GM19455 (cell line): ENCODE results near the gene CNST.

Experiments
- ATAC-seq: cut with Tn5 transposase; IDR thresholded peaks from one replicate; pipeline ENCODE4 v1.9.1; 2021; ENCODE audit not compliant: unreplicated experiment

Gene CNST, protein sequence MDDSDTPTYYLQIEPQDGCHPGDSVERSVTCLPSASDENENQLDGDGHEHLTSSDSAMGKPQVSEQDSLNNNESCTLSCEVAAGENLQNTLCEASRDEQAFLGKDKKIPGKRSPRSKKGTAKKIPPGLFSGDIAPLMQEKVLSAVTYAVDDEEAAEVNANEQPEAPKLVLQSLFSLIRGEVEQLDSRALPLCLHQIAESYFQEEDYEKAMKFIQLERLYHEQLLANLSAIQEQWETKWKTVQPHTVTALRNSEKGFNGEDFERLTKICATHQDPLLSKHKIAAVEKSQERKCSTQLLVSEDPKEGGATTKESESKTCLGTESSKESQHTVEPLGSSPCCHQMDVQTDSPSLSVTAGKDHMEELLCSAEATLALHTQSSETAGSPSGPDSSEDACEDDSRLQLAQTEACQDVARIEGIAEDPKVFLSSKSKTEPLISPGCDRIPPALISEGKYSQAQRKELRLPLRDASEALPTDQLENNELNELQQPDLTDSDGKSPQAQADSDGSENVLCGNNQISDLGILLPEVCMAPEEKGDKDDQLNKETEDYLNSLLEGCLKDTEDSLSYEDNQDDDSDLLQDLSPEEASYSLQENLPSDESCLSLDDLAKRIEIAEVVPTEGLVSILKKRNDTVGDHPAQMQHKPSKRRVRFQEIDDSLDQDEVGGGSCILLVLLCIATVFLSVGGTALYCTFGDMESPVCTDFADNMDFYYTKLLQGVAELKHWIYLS

DNA sequence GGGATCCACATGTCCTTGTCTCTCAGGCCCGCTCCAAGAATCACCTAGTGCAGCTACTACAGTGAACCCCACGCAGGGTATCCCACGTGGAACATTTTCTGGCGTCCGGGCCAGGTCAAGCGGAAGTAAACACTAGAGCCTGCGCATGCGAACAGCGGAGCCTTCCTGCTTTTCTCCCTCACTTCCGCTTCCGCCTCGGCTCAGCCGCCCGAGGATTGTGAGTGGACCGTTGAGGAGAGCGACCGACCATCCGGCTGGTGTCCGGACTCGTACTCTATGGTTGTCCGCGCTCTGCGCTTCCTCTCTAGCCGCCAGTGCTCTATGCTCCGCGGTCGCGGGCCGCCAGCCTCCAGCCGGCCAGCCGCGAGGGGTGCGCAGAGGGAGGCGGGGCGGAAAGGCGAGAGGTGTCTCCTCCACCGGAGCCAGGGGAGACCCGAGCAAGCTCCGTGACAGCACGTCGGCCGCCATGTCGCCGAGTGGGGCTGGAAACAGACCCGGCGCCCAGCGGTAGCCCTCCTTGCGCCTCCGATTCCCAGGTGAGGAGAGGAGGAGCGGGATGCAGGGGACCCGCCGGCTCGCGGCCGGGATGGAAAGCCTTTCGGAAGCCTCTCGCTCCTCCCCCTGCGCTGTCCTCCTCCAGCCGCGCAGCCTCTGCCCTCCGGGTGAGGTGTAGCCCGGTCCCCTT, at the start of gene CNST, which contains the start of gene TFB2M:
CNST (plus strand) TSS at position 329 of the 685 bp plus-strand sequence. CDS start 25,107 bp downstream, outside the sequence.
TFB2M (minus strand) TSS at position 134 of the 685 bp plus-strand sequence; CDS start at position 11, 123 bp downstream.
- ATAC-seq, result peak; percentile 96

DNA sequence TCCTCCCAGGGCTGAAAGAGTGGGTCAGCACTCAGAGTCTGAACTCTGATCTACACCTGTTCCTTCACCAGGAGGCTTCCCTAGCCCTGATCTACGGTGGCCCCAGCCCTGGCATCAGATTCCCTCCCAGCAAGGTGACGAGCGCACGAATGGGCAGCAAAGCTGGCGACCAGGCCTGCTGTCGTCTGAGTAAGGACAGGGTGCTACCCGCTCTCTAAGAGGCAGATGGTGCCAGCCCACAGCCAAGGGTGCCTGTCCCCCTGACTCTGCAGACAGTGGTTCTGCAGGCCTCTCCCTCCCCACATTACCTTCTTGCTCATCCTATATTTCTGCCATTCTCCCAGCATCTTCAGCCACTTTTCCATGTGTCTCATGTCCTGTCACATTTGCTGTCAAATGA, 48.9 kb upstream of the CNST start:
- no peak for ATAC-seq

DNA sequence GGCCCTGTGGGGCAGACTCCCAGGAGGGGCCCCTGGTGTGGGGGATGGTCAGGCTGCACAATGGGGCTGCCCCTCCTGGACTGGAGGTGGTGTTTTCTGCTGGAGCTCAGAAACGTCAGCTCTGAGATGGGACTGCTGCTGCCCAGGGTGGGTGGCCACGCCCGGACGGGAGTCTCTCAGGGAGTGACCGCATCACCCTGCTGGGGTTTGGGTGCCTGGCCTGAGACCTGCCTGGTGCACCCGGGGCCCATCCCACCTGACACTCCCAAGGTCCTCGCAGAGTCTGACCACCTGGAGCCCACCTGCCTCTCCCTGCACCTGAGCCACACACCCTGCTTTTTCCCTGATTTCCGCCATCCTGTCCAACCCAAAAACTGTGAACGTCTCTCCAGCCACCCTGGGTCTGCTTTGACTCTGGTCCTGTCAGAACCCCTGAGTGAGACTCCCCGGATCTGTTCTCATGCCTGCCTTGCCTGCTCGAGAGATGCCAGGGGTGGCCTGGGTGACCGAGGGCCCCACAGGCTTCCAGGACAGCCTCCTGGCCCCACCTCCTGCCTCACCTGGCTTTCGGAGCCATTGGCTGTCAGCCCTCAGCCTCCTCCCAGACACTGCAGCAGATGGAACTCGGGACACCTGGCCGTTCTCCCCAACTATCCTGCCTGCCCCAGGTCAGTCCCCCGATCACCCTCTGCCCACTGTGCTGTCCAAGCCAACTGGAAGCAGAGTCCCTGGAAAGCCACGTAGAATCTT, 47.6 kb upstream of the CNST start:
- ATAC-seq, result no peak

DNA sequence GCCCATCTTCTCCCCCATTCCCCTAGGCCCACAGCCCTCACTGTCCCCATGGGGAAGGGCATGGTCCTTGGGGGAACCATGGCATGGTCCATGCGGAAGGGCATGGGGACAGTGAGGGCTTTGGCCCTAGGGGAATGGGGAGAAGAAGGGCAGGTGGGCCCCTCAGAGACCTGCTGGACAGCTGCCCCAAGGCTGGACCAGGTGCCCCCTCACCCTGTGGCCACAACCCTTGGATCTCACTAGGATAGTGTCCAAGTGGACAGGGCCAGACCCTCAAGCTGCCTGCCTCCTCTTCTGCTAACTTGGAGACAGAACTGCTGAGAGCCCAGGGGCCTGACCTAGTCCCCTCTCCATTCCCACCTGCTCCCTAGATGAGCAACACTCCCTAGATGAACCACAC, 46.7 kb upstream of the CNST start:
- ATAC-seq, result no peak

DNA sequence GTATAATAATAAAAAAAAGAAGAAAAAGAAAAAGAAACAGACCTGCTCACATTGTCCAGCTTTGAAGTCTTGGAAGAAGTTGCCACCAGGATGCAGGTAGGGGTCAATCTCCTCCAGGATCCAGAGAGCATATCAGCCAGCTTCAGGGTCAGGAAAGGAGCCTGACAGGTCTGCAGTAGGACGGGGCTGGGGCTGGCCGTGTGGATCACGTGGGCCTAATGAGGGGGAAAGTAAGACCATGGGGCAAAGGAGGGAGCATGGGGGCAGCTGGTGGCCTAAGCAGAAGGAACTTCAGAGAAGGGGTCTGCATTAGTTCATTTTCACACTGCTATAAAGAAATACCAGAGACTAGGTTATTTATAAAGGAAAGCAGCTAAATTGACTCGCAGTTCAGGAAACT, 39.9 kb upstream of the CNST start:
- ATAC-seq, result no peak

DNA sequence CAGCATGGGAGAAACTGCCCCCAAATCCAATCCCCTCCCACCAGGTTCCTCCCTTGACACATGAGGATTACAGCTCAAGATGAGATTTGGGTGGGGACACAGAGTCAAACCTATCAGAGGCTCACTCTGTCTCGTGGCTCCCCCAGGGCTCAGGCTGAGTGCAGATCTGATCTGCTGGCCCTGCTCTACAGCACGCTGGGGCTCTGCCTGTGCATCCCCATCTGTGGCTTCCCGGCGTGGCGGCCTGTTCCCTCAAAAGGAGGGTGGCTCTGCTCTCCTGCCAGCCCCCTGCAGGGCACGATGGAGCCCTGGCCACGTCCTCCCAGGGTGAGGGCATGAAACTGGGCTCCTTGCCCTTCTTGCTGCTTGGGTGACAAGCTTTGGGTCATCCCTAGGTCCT, 39.3 kb upstream of the CNST start:
- no peak for ATAC-seq

DNA sequence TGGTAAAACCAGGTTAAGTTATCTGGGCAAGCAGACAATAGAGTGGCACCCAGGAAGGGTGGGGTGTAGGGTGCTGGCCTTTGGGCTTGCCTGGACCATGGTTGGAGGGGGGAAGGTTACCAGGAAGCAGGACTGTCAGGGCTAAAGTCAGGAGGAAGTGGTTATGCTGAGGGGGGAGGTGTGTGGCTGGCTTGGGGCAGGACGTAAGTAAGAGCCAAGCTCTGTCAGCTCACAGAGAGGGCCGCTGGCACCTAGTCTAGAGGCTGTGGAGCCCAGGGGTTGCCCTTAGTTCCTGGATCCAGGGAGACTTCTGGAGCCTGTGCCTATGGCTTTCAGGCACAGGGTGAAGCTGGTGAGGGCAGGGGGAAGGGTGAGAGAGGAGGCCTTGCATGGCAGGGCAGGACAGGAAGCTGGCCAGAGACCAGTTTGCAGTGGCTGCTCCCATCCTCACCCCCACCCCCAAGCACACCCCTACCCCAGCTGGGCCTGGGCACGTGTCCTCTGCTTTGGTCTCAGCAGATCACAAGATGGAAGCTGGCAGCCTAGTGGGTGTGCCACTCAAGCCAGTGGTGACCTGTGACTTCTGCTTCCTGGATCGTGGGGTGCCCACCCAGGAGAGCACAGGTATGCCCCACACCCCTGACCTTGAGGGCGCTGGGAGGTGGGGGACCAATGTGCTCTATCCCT, 38.7 kb upstream of the CNST start:
- peak; percentile 61 for ATAC-seq

DNA sequence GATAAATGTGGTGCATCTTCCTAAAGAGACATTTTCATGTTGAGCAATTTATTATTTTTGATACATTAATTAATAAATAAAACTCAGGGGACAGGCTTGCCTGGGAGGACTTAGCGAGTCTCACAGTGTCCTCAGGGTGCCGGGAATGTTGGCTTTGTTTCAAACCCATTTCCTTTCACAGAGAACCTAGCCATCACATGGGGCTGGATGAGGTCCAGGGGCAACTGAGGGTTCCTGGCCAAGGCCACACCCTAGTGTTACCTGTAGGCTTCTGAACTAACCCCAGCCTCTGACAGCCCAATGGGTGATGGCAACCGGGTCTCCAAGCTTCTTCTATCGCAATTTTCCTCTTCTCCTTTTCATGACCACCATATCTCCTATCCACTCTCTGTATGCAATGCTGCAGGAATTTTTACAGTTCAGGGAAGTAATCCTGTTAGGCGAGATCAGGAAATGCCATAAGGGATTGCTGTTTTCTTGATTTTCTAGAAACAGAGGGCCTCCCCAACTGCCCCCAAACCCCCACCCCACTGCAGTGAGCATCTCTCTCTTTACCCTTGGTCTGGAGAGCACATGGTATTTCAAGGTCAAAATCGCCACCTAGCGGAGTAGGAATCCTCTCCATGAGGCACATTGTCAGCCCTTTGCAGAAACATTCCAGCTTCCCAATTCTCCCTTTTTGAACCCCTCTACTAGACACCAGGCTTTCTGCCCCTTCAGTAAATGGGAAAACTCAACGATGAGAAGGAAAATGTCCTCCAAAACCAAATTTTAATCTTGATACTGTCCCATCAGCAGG, 37.1 kb upstream of the CNST start:
- no peak for ATAC-seq

DNA sequence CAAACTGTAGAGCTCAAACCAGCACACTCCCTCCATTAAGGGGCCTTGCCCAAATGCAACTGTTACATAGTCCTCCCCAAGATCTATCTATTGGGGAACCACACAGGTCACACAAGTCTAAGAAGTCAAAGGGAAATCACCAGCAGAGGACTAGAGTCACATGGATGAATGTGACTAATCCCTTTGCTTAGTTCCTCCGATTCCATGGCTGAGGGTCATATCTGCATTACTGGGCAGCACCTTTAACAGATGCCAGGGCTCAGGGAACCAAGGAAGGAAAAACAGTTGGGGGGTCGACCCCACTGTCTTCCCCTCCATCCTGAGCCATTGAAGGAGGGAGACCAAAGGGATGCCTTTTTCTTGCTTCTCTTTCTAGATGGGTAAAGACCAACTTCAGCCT, 35.8 kb upstream of the CNST start:
- ATAC-seq, result no peak

DNA sequence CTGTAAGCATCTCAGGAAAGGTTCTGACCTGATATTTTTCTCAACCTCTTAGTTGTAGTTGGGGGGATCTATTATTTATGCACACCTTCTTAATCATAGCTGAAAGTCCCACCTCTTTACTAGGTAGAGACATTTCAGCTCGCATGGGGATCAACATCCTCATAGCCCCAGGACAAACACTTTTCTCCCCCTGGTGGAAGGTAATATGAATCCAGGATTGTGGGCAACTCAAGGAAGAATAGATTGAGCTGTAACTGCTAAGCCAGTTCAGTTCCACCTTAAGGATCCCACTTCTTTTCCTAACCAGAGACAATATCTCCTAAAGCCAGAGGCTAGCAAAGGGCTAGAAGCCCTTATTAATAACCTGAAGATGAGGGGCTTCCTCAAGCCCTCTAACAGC, 33.7 kb upstream of the CNST start:
- no peak for ATAC-seq

DNA sequence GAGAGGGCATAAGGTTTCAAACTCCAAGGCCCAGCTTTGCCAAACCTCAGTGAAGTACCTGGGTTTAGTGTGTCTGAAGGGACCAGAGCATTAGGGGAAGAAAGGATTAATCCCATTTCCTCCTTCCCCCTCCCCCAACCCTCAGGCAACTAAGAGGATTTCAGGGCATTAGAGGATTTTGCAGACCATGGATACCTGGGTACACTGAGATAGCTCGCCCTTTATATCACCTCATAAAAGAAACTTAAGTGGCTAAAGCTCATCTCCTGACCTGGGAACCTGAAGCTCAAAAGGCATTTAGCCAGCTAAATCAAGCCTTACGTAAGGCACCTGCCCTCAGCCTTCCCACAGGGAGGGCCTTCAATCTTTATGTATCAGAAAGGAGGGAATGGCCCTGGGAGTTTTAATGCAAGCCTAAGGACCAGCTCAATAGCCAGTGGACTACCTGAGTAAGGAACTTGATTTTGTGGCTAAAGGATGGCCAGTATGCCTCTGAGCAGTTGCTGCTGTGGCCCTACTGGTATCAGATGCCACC, 32.8 kb upstream of the CNST start:
- ATAC-seq, result no peak

DNA sequence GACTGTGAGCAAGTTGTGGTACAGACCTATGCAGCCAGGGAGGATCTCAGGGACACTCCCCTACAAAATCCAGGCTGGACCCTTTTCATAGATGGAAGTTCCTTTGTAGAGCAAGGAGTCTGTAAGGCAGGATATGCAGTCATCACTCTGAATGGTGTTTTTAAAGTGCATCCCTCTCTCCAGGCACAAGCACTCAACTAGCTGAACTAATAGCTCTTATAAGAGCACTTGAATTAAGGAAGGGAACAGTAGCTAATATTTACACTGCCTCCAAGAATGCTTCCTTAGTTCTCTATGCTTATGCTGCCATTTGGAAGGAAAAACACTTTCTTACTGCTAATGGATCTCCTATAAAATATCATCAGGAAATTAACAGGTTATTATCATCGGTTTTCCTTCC, 32.1 kb upstream of the CNST start:
- ATAC-seq, result no peak

DNA sequence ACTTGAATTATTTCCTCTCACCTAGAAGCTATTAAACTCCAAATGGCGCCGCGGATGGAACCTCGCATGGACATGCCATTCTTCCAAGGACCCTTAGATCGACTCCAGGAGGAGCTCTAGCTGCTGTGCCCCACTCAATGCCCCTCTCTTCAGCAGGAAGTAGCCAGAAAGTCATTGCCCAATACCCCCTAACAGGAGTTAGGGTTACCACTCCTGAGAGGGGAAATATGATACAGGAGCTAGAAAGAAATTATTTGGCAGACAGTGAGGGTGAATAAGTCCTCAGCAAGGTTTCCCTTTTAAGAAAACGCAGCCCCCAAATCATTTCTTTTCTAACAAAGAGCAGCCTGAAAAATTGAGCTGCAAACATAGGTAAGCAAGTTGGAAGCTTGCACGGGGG, 28.8 kb upstream of the CNST start:
- no peak for ATAC-seq

DNA sequence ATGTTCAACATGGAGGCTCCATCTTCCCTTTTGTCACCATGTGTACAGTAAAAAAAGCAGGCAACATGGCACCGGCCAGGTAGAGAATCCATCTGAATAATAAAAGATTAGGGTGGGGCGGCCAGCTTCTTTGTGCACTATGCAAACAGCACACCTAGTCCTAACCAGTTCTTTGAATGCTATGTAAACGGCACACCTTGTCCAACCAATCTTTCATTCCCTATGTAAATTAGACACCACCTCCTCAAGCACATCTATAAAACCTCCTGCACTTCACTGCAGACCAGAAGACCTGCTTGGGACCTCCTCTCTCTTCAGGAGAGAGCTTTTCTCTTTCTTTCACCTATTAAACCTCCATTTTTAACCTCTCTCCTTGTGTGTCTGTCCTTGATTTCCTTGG, 28.4 kb upstream of the CNST start:
- no peak for ATAC-seq

DNA sequence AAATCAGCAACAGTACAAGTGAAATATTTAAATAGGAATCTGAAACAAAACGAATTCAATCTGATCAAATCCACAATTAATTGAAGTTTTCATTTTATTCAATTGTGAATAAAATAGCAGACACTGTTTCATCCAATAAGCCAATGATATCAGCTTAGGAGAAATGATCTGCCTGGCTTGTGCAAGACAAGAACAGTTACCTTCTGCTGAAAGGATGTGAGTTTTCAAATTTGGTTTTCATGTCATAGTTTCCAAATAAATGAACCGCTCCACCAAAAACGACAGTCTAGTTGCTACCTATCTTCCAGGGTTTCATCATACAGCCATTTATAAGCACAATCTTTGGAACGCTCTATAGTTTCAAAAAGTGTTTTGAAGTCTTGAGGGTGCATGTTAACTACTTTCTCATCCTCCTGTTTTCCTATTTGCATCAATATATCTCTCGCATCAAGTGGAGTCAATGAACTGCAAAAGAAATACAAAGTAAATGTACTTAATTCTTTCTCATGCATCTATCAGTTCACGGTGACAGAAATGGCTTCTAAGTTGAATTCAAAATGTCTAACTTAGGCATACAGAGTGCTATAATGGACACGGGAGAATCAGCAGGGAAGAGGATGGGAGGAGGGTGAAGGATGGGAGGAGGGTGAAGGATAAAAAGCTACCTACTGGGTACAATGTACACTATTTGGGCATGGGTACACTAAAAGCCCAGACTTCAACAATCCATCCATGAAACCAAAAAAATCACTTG, 25.3 kb upstream of the CNST start:
- ATAC-seq, result no peak

DNA sequence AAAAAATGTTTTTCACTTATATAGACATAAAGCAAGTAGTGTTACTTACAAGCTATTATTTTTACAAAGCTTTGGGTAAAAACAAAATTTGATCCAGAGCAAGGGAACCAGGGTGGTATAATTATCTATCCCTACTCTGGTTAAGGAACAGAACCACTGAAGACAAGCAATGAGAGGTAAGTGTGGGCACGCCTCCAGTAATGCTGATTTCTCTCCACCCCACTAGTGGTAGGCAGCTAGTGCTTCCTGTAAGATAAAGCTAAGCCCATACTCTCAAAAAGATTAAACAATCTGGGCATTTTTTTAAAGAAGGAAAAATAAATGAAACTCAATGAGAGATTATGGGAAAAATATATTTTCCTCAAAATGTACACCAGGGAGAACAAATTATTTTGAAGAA, 22.3 kb upstream of the CNST start:
- no peak for ATAC-seq

DNA sequence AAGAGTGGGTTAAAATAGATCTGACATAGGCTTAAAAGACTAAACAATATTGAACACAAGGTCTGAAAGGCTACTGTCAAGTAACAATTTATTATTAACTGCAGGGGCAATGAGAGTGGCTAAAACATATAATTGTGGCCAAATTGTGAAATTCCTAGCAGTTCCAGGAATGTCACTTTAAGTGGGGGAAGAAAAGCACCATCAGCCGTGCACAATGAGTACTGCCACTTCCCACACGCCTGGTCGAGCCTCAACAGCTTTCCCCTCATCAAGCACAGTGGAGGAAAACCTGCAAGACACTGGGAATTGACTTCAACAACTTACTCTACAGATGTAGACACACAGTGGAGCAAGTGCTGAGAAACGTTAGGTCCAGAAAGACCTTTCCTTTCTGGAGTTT, 16.6 kb upstream of the CNST start:
- no peak for ATAC-seq

DNA sequence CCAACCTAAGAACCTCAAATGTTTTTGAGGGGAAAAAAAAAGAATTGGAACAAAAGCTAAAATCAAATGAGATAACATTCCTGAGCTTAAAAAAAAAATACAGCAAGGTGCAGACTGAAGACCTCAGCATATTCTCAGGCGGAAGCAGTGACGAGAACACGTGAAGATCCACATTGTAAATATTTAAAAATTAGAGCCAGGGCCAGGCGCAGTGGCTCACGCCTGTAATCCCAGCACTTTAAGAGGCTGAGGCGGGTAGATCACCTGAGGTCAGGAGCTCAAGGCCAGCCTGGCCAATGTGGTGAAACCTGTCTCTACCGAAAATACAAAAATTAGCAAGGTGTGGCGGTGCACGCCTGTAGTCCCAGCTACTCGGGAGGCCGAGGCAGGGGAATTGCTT, 15.9 kb upstream of the CNST start:
- ATAC-seq, result no peak

DNA sequence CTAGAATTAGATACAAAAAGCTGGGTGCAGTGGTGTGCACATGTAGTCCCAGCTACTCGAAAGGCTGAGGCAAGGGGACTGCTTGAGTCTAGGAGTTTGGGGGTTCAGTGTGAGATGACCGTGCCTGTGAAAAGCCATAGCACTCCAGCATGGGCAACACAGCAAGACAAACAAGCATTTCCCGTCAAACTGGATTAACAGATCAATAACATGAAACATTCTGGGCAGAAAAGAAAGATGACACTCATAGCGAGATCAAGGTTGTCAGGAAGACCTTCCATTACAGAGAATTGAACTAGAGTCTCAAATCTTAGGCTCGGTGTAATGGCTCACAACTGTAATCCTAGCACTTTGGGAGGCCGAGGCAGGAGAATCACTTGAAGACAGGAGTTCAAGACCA, 14.1 kb upstream of the CNST start:
- ATAC-seq, result no peak
